GM12878 (cell line): Measurements from ENCODE around the gene COL4A3. TPM values are rescaled to one million over a fixed set of nuclear protein-coding genes. Genes with fewer than 3 reads are reported as not detected.

ENCODE experiments used
- ATAC-seq: fragments of 200-7000 bp; cut with Tn5 transposase; 3 replicates; pipeline ENCODE4 v1.9.1; 2020; ENCODE audit warnings: mild to moderate bottlenecking, moderate library complexity
- BruUV-seq: library from RNA; stranded (reverse); fragments of 400-500 nt; replicated peaks from 2 replicates; lab custom pipeline; 2021; lab: Mats Ljungman, UMichigan
- CTCF ChIA-PET: fragments of 300-600 bp; sonication (Branson Sonifier 250); formaldehyde crosslinking; extraction: SDS; loops from one replicate; lab custom pipeline; 2021; ENCODE audit warnings: inconsistent platforms; lab: Yijun Ruan, JAX
- POLR2A ChIA-PET: fragments of 350-600 bp; formaldehyde crosslinking; extraction: SDS; loops from one replicate; lab custom pipeline; 2021; ENCODE audit warnings: inconsistent platforms; lab: Charles Lee
- RAD21 ChIA-PET: fragments of 300-600 bp; sonication (Branson Sonifier 250); formaldehyde crosslinking; loops from one replicate; lab custom pipeline; 2023; ENCODE audit warnings: antibody characterized with exemption; ENCODE audit not compliant: unreplicated experiment; lab: Charles Lee
- SMC1A ChIA-PET: fragments of 300-600 bp; sonication (Branson Sonifier 250); formaldehyde crosslinking; loops from one replicate; lab custom pipeline; 2023; ENCODE audit not compliant: unreplicated experiment, uncharacterized antibody; lab: Charles Lee
- DNase-seq: peaks from one replicate; pipeline ENCODE4 v3.0.0-alpha.2; 2011; ENCODE audit warnings: low read depth, low spot score
- FAIRE-seq: peaks from 3 replicates; lab custom pipeline; 2011; peaks lifted over from hg19 to GRCh38; lab: Jason Lieb, UNC
- H2AFZ ChIP-seq: 2 replicates; pipeline ENCODE4 v1.6.0; 2011; ENCODE audit warnings: low read depth, low read length, control low read depth; ENCODE audit not compliant: control insufficient read depth
- H3K27ac ChIP-seq: 2 replicates; pipeline ENCODE4 v1.5.1; 2011; ENCODE audit warnings: control low read depth; ENCODE audit not compliant: control insufficient read depth, insufficient read depth
- H3K27me3 ChIP-seq, 2 experiments: replicated peaks in 1 of 2; 2 replicates each; pipeline versions ENCODE4 v1.6.0 to v1.6.1; 2011; ENCODE audit warnings: low read length in 1 of 2; ENCODE audit not compliant: control insufficient read depth in 2 of 2, insufficient read depth in 2 of 2
- H3K36me3 ChIP-seq, 2 experiments: 2 replicates each; pipeline ENCODE4 v1.5.1; 2011; ENCODE audit warnings: low read length in 1 of 2; ENCODE audit not compliant: control insufficient read depth in 2 of 2, insufficient read depth in 2 of 2
- H3K4me1 ChIP-seq: 2 replicates; pipeline ENCODE4 v1.6.1; 2011; ENCODE audit warnings: mild to moderate bottlenecking, low read length, moderate library complexity, mixed read lengths; ENCODE audit not compliant: control insufficient read depth, insufficient read depth
- H3K4me2 ChIP-seq: 2 replicates; pipeline ENCODE4 v1.6.0; 2011; ENCODE audit warnings: control low read depth; ENCODE audit not compliant: control insufficient read depth, insufficient read depth
- H3K4me3 ChIP-seq: fragments of 200-600 bp; sonication (generic); 2 replicates; pipeline ENCODE4 v1.5.1; 2016
- H3K79me2 ChIP-seq: 2 replicates; pipeline ENCODE4 v1.6.0; 2011; ENCODE audit warnings: low read length; ENCODE audit not compliant: control insufficient read depth, insufficient read depth
- H3K9ac ChIP-seq: 2 replicates; pipeline ENCODE4 v1.8.0; 2011; ENCODE audit warnings: low read length, control low read depth, mixed read lengths; ENCODE audit not compliant: control insufficient read depth, insufficient read depth
- H3K9me3 ChIP-seq: replicated peaks from 3 replicates; pipeline ENCODE4 v1.5.1; 2011; ENCODE audit warnings: mild to moderate bottlenecking, low read length; ENCODE audit not compliant: control insufficient read depth, insufficient read depth
- H4K20me1 ChIP-seq: 2 replicates; pipeline ENCODE4 v1.6.0; 2011; ENCODE audit not compliant: control insufficient read depth, insufficient read depth
- LARP7 ChIP-seq: fragments of 450-650 bp; IDR thresholded peaks from 2 replicates; pipeline ENCODE4 v1.6.1; 2017; ENCODE audit warnings: mild to moderate bottlenecking
- MTA2 ChIP-seq: fragments of 450-650 bp; IDR thresholded peaks from 2 replicates; pipeline ENCODE4 v1.6.1; 2016; ENCODE audit warnings: low read depth, mild to moderate bottlenecking, moderate library complexity
- NR2F1 ChIP-seq: fragments of 450-650 bp; conservative IDR thresholded peaks from 2 replicates; pipeline ENCODE4 v1.6.1; 2017; ENCODE audit warnings: mild to moderate bottlenecking
- RCOR1 ChIP-seq: conservative IDR thresholded peaks from 2 replicates; pipeline ENCODE4 v1.6.1; 2012; ENCODE audit warnings: low read depth, low read length, improper control_type of control experiment
- WGBS: methylation state at CpG from one replicate; pipeline ENCODE4 v1.1.6; 2016; ENCODE audit warnings: low lambda C conversion rate; ENCODE audit not compliant: insufficient replicate concordance, insufficient coverage; ENCODE audit errors: missing lambda C conversion rate; 5-methylcytosine and 5-hydroxymethylcytosine counted together
- in situ Hi-C: fragments of 300-500 bp; cut with MboI; formaldehyde crosslinking; loops from 9 replicates; pipeline ENCODE4 v1.14.3; 2018; ENCODE audit warnings: mixed read lengths
- intact Hi-C: fragments of 100-400 bp; cut with micrococcal nuclease; formaldehyde crosslinking; loops from one replicate; pipeline ENCODE4 v1.14.2; 2022; ENCODE audit not compliant: unreplicated experiment
- polyA plus RNA-seq, 11 experiments: library from polyadenylated mRNA; depleted of rRNA in 4 of 11; unstranded in 6 of 11; stranded (reverse) in 5 of 11; fragments of >200 nt; fragmentation: Nextera tagmentation in 4 of 11; fragmentation: Illumina TruSeq in 1 of 11; extraction: Ambion mirVana in 4 of 11; extraction: Trizol in 1 of 11; gene quantifications; 1 replicate in 1 of 11; 2 replicates in 10 of 11; pipeline versions ENCODE4 v1.2.1 to v1.2.3, GENCODE V29; 2011 to 2016; ENCODE audit warnings: inconsistent platforms in 2 of 11, missing spikeins in 2 of 11, low read depth in 1 of 11
- total RNA-seq, 4 experiments: library from RNA; depleted of rRNA in 3 of 4; stranded (reverse); fragments of >200 nt in 3 of 4; fragmentation: Illumina TruSeq in 1 of 4; extraction: Trizol in 1 of 4; gene quantifications; 2 replicates each; pipeline versions ENCODE4 v1.2.1 to v1.2.3, GENCODE V29; 2013 to 2021

COL4A3 gene
- total and polyA plus RNA-seq, 10 of the 15 experiments (the other 5 are each of a cell fraction or from before 2014, with no cell fraction given) = 0.34 to 10.5 (median 3.8) TPM

DNA sequence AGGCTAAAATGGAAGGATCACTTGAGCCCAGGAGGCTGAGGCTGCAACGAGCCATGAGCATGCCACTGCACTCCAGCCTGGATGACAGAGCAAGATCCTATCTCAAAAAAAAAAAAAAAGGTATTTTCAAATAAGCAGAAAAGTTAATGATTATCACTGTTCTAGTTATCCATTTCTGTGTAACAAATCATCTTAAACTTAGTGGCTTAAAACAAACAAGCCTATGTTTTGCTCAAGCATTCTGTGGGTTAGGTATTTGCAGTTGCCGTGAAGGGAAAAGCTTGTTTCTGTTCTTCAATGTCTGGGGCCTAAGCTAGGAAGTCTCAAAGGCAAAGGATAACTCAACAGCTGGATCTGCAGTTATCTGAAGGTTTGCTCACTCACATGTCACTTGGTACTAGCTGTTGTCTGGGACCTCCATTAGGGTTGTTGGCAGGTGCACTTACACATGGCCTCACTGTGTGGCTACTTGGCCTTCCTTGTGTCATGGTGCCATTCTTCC lies 174.7 kb downstream of the COL4A3 start:
- intact Hi-C loops (no loop called here), in situ Hi-C loops (no loop called here)
- no TSS peak for BruUV-seq
- Histone ChIP-seq H2AFZ (no peak overlapping the region), H3K4me1 (no peaks in the 10 kb centered on the region), H3K79me2 (no peaks in the 10 kb centered on the region; the same call in 1 of the 2 replicates), H4K20me1 (no peaks in the 10 kb centered on the region), H3K4me2 (no peak overlapping the region), H3K36me3 (peaks cover 0 to 24% of the 10 kb centered on the region in 2 experiments; a peak in 3 of 4 replicates), H3K9ac (no peak overlapping the region), H3K9me3 (no peaks in the 10 kb centered on the region), H3K27me3 (no peaks in the 10 kb centered on the region), H3K27ac (no peak overlapping the region), H3K4me3 (no peak overlapping the region)
- ChIA-PET SMC1A (interaction anchor here (1.3 kb wide), 1 partner anchor 12 kb away, joined by 3 read pairs; no protein-coding TSS in a partner anchor), RAD21 (interaction anchor here (0.7 to 1.0 kb wide), 2 partner anchors 11 to 21 kb away, joined by 3 read pairs; no protein-coding TSS in a partner anchor), POLR2A (interaction anchor here (0.7 to 0.8 kb wide), 3 partner anchors 10 to 245 kb away, joined by 3 to 5 read pairs (median 3); no protein-coding TSS in a partner anchor), CTCF (interaction anchor here (0.5 to 1.8 kb wide), 5 partner anchors 9 to 847 kb away, joined by 3 to 6 read pairs (median 5); no protein-coding TSS in a partner anchor)
- WGBS = 100% methylated on average over 2 of the region's 2 CpGs
- FAIRE-seq = no peak
- TF ChIP-seq MTA2 = no peak
- TF ChIP-seq, all 136 proteins: peak for 0
- ATAC-seq (peak; percentile 39), DNase-seq (no peak)

DNA sequence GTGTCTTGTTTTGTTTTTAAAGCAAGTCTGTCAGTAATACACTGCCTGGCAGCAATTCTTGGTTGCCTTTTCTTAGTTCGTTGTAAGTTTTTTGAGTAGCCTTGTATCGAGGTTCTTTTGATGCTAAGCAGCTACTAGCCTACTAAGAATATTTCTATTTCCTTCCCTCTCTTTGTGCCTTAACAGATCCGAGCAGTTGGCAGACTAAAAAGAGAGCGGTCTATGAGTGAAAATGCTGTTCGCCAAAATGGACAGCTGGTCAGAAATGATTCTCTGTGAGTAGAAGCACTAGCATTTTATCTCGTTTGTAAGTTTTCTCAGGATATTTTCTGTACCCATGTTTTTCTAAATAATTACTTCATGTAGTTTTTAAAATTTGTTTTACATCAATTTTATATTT lies 175.7 kb downstream of the COL4A3 start:
- H3K36me3 ChIP-seq = peaks cover 0 to 14% of the 10 kb centered on the region in 2 experiments; a peak in 3 of 4 replicates
- BruUV-seq = no TSS peak
- no peaks in the 10 kb centered on the region for H4K20me1 ChIP-seq
- no peak overlapping the region for H3K27ac ChIP-seq
- in situ Hi-C loops = no loop called here
- no peak for TF ChIP-seq LARP7
- TF ChIP-seq RCOR1 = no peak
- no peak for TF ChIP-seq NR2F1
- H3K4me1 ChIP-seq = no peaks in the 10 kb centered on the region
- no peak overlapping the region for H2AFZ ChIP-seq
- no peak for DNase-seq
- intact Hi-C loops = no loop called here
- RAD21 ChIA-PET = no interaction called here
- POLR2A ChIA-PET = no interaction called here
- H3K4me2 ChIP-seq = no peak overlapping the region
- no peaks in the 10 kb centered on the region for H3K9me3 ChIP-seq
- no peak for FAIRE-seq
- no peaks in the 10 kb centered on the region; the same call in 1 of the 2 replicates for H3K79me2 ChIP-seq
- no peak overlapping the region for H3K9ac ChIP-seq
- WGBS = 81% methylated on average over 6 of the region's 6 CpGs
- SMC1A ChIA-PET = no interaction called here
- H3K4me3 ChIP-seq = no peak overlapping the region
- CTCF ChIA-PET = interaction anchor here (1.0 to 1.8 kb wide), 4 partner anchors 8 to 101 kb away, joined by 3 to 6 read pairs (median 4); no protein-coding TSS in a partner anchor
- ATAC-seq = no peak
- no peaks in the 10 kb centered on the region for H3K27me3 ChIP-seq
